Fibroblast of skin of abdomen (primary cell): ENCODE results near the gene PKD1.
"Not testable (repeated sequence)": the region's sequence is repeated elsewhere in the genome, so short reads cannot be mapped to it uniquely, and the experiment has no call there.

Source experiments
- DNase-seq: peaks from one replicate; pipeline ENCODE4 v3.0.0-alpha.2; 2013

Gene PKD1

DNA sequence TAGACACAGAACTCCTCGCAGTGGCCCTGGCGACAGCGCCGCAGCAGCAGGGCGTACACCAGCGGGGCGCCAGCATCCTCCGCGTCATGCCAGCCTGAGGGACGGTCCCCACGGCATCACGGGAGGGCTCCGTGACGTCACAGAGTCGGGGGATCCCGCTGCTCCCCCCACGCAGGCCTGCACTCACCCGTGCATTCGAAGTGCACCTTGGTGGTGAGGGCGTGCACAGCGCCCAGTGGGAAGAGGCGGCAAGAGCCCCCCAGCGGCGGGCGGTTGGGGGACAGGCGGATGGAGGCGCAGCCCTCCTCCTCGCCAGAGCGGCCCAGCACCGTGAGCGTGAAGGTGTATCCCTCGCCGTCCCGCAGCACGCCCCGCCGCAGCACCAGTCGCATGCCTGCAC lies 29.5 kb downstream of the PKD1 start:
- DNase-seq = not testable (repeated sequence)

DNA sequence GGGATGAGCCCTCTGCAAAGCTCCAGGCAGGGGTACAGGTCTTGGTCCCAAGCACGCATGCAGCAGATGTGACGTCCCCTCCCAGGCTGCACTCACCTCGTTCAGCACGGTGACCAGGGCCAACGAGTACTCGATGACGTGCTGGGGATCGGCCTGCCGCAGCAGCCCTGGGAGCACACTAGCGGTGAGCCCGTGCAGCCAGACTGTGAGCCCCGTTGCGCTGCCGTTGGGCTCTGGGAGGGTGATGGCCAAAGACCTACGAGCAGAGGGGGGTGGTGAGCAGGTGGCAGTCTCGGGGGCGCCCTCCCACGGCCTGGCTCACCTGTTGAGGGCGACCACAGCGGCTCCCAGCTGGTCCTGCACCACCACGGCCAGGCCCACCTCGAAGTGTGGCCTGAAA lies 29.9 kb downstream of the PKD1 start:
- not testable (repeated sequence) for DNase-seq

DNA sequence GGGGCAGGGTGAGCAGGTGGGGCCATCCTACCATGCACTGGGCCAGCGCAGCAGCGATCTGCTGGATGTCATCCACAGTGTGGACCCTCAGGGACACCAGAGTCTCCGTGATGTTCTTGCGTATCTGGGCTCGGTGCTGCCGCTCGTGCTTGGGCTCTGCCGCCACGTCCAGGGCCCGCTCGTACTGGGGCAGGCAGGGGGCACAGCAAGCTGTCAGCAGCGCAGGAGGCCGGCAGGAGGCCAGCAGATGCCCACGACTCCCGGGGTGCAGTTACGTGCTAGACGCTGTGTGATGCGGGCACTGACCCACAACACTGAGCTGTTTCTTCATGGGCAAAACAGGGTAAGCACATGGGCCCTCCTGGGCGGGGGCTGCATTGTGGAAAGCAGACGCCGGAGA lies 30.4 kb downstream of the PKD1 start:
- not testable (repeated sequence) for DNase-seq

GRCh38 chr16:2104464-2104863 lies 31.2 kb downstream of the PKD1 start:
- not testable (repeated sequence) for DNase-seq

DNA sequence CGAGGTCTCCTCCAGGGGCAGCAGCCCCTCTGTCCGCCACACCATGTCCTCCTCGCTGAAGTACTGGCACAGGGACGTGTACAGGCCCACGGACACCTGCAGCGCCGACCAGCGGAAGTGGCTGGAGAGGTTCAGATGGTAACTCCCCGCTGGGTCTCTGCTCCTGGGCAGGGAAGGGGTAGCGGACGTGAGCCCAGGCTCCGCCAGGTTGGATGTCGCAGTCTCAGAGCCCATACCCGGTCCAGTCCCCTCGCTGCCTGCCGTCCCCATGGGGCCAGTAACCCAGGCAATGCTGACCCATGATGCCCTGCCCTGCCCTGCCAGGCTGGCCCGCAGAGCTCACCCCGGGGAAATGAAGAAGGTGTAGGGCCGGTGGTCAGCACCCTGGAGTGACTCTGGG lies 33.2 kb downstream of the PKD1 start:
- no peak for DNase-seq

DNA sequence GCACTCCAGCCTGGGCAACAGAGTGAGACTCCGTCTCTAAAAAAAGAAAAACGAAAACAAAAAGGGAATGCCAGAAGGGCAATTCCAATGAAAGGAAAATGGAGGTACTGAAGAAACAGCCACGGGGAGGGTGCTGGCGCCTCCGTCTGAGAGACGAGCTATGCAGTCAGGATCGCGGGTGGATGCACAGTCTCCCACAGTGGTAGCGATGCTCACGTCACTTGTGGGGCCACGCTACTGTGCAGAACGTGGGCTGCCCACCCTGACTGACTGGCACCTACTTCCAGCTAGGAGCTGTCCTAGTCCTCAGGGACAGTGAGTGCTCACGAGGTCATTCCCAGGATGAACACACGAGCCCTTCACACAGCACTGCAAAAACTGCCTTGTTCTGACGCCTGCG lies 34.1 kb downstream of the PKD1 start:
- not testable (repeated sequence) for DNase-seq

- DNase-seq = not testable (repeated sequence)
Measured at GRCh38 chr16:2097689-2098088, 38.0 kb downstream of the PKD1 start.

- DNase-seq = no peak
Measured at GRCh38 chr16:2096853-2097595, 38.7 kb downstream of the PKD1 start.

GRCh38 chr16:2095918-2096582 lies 39.6 kb downstream of the PKD1 start:
- DNase-seq = no peak

DNA sequence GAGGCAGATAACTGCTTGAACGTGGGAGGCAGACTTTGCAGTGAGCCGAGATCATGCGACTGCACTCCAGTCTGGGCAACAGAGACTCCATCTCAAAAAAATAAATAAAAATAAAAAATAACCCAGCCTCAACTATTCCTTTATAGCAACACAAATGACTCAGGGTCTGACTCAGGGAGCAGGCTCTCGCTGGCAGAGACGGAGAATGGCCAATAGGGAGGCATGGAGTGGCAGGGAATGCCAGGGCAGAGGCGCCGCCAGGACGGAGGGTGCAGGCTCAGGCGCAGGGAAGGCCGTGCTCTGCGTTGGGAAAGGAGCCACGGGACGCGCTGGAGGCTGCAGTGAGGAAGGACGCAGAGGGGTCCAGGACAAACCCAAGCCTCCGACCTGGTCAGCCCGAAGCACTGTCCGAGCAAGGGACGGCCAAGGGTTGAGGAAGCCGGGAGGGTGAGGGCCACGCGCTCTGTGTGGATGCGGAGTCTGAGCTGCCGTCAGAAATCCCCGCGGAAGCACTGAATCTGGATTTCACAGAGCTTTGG lies 40.3 kb downstream of the PKD1 start:
- no peak for DNase-seq

- DNase-seq = no peak
Measured at GRCh38 chr16:2093793-2094192, 41.9 kb downstream of the PKD1 start.

GRCh38 chr16:2092866-2093265 lies 42.8 kb downstream of the PKD1 start:
- DNase-seq = no peak

DNA sequence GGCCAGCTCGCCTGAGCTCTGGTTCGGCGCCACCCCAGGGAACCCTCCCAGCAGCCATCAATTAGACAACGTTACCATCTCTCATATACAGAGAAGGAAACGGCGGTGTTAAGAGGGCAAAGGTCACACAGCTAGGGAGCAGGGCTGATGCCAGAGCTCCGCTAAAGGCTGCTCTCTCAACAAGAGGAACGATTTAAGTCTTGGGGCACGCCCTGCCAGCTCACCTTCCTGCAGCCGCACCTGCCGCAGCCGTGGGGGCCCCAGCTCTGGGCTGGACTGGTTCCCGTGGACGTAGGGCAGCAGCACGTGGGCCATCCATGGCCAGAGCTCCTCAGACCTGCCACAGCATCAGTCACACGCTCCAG lies 43.5 kb downstream of the PKD1 start:
- no peak for DNase-seq

- no peak for DNase-seq
Measured at GRCh38 chr16:2091547-2092255, 44.0 kb downstream of the PKD1 start.

DNA sequence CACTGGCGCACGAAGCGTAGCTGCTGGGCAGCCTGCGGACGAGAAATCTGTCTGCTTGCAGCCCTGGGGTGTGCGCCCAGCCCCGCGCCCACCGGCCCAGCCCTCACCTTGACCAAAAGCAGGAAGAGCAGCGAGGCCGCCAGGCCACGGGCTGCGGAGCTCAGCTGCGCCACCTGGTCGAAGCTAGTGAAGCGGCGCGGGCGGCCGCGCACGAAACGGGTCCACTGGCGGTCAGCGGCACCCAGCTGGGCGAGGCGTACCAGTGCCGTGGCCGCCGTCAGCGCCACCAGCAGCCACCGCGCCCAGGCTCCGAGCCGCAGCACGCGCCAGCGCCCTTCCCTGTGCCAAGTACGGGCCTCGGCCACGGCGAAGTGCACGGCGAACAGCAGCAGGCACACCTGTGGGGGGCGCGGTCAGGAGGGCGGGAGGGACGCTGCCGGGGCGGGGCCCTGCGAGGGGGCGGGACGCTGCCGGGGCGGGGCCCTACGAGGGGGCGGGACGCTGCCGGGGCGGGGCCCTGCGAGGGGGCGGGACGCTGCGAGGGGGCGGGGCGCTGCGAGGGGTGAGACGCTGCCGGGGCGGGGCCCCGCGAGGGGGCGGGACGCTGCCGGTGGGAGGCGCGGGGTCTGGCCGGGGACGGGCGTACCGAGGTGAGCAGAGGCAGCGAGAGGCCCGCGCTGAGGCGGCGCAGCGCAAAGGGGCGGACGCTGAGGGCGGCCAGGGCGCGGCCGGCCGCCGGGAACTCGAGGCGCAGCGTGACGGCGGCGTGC lies 44.7 kb downstream of the PKD1 start:
- peak; percentile 74 for DNase-seq

DNA sequence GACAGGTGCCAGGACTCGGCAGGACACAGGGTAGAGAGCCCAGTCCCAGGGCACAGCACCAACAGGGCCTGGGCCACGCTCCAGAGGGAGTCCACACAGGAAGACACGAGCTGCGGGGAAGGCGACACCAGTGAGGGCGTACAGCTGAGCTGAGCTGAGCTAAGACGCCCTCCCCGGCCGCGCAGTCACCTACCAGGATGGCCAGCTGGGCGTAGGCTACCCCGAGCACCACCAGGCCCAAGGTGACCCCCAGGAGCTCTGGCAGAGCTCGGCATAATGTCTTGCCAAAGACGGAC lies 45.3 kb downstream of the PKD1 start:
- DNase-seq = no peak

- no peak for DNase-seq
Measured at GRCh38 chr16:2089706-2090480, 45.8 kb downstream of the PKD1 start.

- no peak for DNase-seq
Measured at GRCh38 chr16:2088759-2089358, 46.8 kb downstream of the PKD1 start.

- no peak for DNase-seq
Measured at GRCh38 chr16:2087748-2088631, 47.7 kb downstream of the PKD1 start.
